Psoas muscle (tissue), 8 donors: ENCODE measurements around the gene PSMB5. TPM values are rescaled to one million over a fixed set of nuclear protein-coding genes. Genes with fewer than 3 reads are reported as not detected.

Experiments used
- ATAC-seq, 4 donors: fragments of 200-7000 bp; cut with Tn5 transposase; one replicate each; pipeline ENCODE4 v1.9.1; 2020; ENCODE audit warnings: moderate library complexity in 3 of 4, mild to moderate bottlenecking in 2 of 4
- DNase-seq, 2 donors: peaks; one replicate each; pipeline ENCODE4 v3.0.0-alpha.2; 2020
- H3K27ac ChIP-seq: fragments of 200-600 bp; one replicate; pipeline ENCODE4 v1.8.0; 2022
- H3K27me3 ChIP-seq, 3 donors: fragments of 200-600 bp in 1 of 3; one replicate each; pipeline versions ENCODE4 v1.6.1 to v1.8.0; 2013 to 2022; ENCODE audit warnings: low read length in 2 of 3, mild to moderate bottlenecking in 2 of 3, moderate library complexity in 1 of 3; ENCODE audit not compliant: insufficient read depth in 3 of 3
- H3K36me3 ChIP-seq, 2 donors: fragments of 200-600 bp in 1 of 2; one replicate each; pipeline versions ENCODE4 v1.6.1 to v1.8.0; 2013 to 2022; ENCODE audit warnings: low read depth in 1 of 2, mild to moderate bottlenecking in 1 of 2, moderate library complexity in 1 of 2; ENCODE audit not compliant: insufficient read depth in 1 of 2
- H3K4me1 ChIP-seq: fragments of 200-600 bp; one replicate; pipeline ENCODE4 v1.8.0; 2022
- H3K4me3 ChIP-seq: fragments of 200-600 bp; one replicate; pipeline ENCODE4 v1.8.0; 2022; ENCODE audit warnings: mild to moderate bottlenecking
- H3K9me3 ChIP-seq: fragments of 200-600 bp; one replicate; pipeline ENCODE4 v1.8.0; 2022
- CTCF ChIP-seq: fragments of 200-600 bp; IDR thresholded peaks from one replicate; pipeline ENCODE4 v1.8.0; 2022; ENCODE audit warnings: antibody characterized with exemption
- WGBS, 3 donors: extraction: QIAGEN DNeasy Blood & Tissue Kit; methylation state at CpG; one replicate each; pipeline versions ENCODE4 v1.1.6 to v1.1.7; 2013; 5-methylcytosine and 5-hydroxymethylcytosine counted together
- intact Hi-C, 2 donors: fragments of 100-400 bp; cut with DNase I; formaldehyde crosslinking; loops; one replicate each; pipeline versions ENCODE4 v1.11.0 to v1.14.2; 2022
- polyA plus RNA-seq, 3 donors: library from polyadenylated mRNA; stranded (reverse); fragments of 200-250 nt; gene quantifications; one replicate each; pipeline ENCODE4 v1.2.3, GENCODE V29; 2013
- total RNA-seq, 4 donors: library from RNA; stranded (reverse); fragmentation: NEBNext Ultra II Directional in 2 of 4; extraction: Animal tissue kit (Norgen Biotek cat#: 25700) in 2 of 4; gene quantifications; one replicate each; pipeline versions ENCODE4 v1.2.1 to v1.2.4, GENCODE V29; 2021 to 2023
- donor health status: healthy with polysubstance abuse.
- donor health status: DM: no; HTN: no; CAD: no; lungs with moderate emphysema.
- donor health status: Bipolar disorder and iron deficiency.
- donor health status: healthy.
- donor health status: DM: yes; HTN: yes; CAD: no.
- donor health status: DM: no; HTN: no; CAD: no.
- donor health status: DM: no; HTN: no; CAD: no.
- donor health status: DM: yes; HTN: yes; CAD: no.

PSMB5 gene
- total and polyA plus RNA-seq, 7 donors = 156 to 619 (median 304) TPM

- intact Hi-C loops = no loop called here
- H3K36me3 ChIP-seq = peaks cover 7 to 39% of the 10 kb centered on the region in 2 donors
- H3K4me3 ChIP-seq = no peak overlapping the region
- no peak for ATAC-seq
- H3K4me1 ChIP-seq = no peaks in the 10 kb centered on the region
- no peak overlapping the region for H3K27ac ChIP-seq
- no peaks in the 10 kb centered on the region for H3K27me3 ChIP-seq
- TF ChIP-seq CTCF = no peak
- no peak for DNase-seq
- 42 to 63% (median 43%) methylated on average over 7 of the region's 7 CpGs for WGBS, 3 donors
- H3K9me3 ChIP-seq = no peaks in the 10 kb centered on the region
Observed at GRCh38 chr14:23021889-23022442, 12.7 kb downstream of the PSMB5 start.

- Histone ChIP-seq H3K4me3 (no peak overlapping the region), H3K27ac (no peak overlapping the region), H3K27me3 (no peaks in the 10 kb centered on the region), H3K4me1 (no peaks in the 10 kb centered on the region), H3K36me3 (peaks cover 7 to 33% of the 10 kb centered on the region in 2 donors), H3K9me3 (no peaks in the 10 kb centered on the region)
- 49 to 66% (median 58%) methylated on average over 9 of the region's 9 CpGs for WGBS, 3 donors
- intact Hi-C loops = no loop called here
- no peak for TF ChIP-seq CTCF
- no peak for ATAC-seq
- DNase-seq = no peak
Observed at GRCh38 chr14:23021434-23021833, 13.3 kb downstream of the PSMB5 start.

- TF ChIP-seq CTCF = no peak
Observed at GRCh38 chr14:23020143-23021128, 14.3 kb downstream of the PSMB5 start.

GRCh38 chr14:23018107-23018506 lies 16.6 kb downstream of the PSMB5 start:
- H3K36me3 ChIP-seq = peaks cover 0 to under 1% of the 10 kb centered on the region in 2 donors
- no peak overlapping the region for H3K4me3 ChIP-seq
- no peaks in the 10 kb centered on the region for H3K27me3 ChIP-seq
- DNase-seq (no peak), ATAC-seq (no peak)
- intact Hi-C loops = no loop called here
- no peaks in the 10 kb centered on the region for H3K4me1 ChIP-seq
- no peak for TF ChIP-seq CTCF
- H3K9me3 ChIP-seq = no peaks in the 10 kb centered on the region
- H3K27ac ChIP-seq = no peak overlapping the region

More at GRCh38 chr14:23020143-23021128, 14.3 kb downstream of the PSMB5 start:
- intact Hi-C loops = no loop called here
- no peaks in the 10 kb centered on the region for H3K4me1 ChIP-seq
- H3K27me3 ChIP-seq = no peaks in the 10 kb centered on the region
- no peaks in the 10 kb centered on the region for H3K9me3 ChIP-seq
- H3K27ac ChIP-seq = no peak overlapping the region
- 91 to 94% (median 92%) methylated on average over 7 of the region's 7 CpGs for WGBS, 3 donors
- no peak for ATAC-seq
- DNase-seq = no peak
- no peak overlapping the region for H3K4me3 ChIP-seq
- peaks cover 7 to 23% of the 10 kb centered on the region in 2 donors for H3K36me3 ChIP-seq
